CD4-positive, alpha-beta T cell treated with Interleukin-10 for 1 hour (primary cell): ENCODE results near the gene NF1.
A peak's percentile ranks its signal among the peaks of the same experiment; 100 is the strongest.

Experiments
- DNase-seq: peaks from one replicate; pipeline ENCODE4 v3.0.0-alpha.2; 2020

The NF1 gene

DNA sequence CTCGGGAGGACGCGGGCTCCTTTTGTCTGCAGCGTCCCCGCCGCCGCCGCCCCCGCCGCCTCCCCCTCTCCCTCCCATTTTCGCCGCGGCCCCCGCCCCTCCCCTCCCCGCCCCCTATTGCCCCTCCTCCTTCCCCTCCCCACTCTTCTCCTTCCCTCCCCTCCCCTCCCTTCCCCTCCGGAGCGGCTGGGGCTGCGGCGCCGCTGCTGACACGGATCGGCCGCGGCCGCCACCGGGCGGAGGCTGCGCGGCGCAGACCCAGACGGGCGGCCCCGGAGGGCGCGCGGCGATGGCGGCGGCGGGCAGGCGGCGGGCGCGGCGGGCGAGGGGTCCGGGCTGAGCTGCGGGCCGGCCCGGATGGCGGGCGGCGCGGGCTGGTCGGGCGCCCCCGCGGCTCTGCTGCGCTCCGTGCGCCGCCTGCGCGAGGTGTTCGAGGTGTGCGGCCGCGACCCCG is 296.7 kb downstream of the NF1 start, which contains the start of gene RAB11FIP4:
Gene RAB11FIP4, plus strand, starts transcription at position 180 of the 454 bp plus-strand sequence. Its CDS starts 178 bp downstream, at position 358.
- DNase-seq: peak; percentile 17

DNA sequence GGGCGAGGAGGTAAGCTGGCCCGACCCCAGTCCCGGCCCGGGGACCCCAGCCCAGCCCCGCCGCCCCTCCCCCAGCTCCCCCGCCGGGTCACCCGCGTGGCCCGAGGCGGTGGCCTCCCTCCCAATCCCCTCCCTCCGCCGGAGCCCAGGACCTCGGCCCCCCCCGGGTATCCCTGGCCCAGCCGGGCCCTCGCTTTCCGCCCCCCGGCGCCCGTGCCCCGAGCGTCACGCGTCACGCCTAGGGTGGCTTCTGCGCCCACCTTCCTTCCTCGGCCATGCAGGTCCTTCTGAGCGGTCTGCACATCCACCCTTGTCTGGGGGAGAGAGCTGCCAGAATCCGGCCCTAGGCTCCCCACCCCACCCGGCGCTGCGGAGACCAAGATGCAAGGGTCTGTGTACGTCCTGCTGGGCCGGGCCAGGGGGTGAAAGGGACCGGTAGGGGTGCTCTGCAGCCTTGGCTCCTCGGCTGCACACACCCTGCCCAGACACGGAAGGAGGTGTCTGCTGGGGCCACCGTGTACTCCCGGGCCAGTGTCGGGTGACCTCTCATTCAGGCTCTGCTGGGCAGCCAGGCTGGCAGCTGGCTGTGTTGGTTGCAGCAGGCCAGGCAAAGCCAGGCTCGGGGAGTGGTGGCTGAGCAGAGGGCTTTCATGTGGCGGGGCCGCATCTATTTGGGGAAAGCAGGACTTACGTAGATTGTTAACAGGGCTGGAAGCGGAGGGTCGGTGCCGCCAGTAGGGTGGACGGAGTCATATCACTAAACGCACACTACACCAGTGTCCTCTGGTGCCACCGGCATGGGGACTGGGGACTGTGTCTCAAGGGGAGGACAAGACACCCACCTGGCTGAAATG is 297.5 kb downstream of the NF1 start:
- DNase-seq: no peak

DNA sequence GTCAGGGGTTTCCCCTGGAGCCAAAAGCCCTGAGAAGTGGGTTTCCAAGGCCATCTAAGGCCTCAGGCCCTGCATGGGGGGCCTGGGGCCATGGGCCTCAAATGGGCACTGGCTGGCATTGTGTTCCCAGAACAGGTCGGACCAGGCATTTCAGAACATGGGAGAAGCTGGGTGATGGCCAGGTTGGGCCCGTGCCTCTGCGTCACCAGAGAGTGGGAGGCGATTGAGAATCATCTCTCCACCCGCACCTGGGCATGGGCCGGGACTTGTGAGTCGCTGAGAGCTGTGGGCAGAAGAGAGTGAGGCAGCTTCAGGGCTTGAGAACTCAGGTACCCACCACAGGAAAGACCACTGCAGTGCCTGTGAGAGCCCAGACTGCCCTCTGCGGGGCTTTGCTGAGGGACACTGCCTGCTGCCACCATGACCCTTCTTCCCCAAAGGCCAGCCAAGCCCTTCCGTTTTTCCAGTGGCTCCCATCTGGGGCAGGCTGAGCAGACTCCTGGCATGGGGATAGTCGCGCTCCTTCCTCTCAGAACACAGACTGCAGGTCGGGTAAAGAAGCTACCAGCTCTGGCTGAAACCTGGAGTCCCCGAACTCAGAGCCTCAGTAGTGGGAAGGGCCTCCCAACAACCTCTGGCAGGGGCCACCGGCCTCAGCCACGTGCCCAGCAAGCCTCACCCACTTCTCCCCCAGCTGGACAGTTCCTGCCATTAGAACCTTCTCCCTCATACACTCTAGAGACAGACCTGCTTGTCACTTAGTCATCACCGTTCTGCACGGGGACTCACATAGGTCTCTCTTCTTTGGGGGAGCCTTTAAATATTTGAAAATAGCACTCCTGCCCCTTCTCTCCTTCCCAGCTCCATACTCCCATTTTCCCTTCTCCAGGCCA is 298.3 kb downstream of the NF1 start:
- DNase-seq: no peak

DNA sequence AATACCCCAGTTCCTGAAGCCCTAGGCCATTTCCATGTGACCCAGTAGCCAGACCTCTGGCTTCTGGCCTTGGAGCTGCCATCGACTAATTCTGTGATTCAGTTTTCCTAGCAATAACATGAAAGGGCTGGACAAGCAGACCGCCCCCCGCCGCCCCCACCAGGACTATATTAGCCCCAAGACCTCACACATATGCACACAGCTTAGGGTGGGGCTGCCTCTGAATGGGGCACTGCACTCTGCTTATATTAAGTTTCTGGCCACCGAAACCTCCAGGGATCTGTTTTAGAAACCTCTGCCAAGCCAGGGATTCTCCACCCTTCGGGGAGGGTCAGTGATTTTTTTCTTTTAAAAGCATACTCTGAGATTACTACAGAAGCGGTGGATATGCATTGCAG is 299.0 kb downstream of the NF1 start:
- no peak for DNase-seq

DNA sequence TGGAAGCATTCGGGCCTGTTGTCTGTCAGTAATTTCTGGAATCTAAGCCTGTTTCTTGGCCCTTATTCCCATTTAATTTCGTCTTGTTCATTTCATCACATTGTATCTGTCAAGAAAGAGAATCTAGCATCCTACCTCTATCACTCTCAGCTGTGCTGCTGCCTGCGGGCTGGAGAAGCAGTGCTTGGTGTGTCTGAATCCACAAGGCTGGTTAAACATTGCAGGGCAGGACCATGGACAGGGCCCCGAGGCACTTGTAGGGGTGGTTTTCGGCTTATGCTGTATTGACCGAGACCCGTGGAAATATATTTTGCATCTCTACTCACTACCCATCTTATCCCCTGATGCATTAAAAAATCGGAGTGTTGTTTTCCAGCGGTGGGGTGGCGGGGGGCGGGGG is 299.8 kb downstream of the NF1 start:
- peak; percentile 19 for DNase-seq

DNA sequence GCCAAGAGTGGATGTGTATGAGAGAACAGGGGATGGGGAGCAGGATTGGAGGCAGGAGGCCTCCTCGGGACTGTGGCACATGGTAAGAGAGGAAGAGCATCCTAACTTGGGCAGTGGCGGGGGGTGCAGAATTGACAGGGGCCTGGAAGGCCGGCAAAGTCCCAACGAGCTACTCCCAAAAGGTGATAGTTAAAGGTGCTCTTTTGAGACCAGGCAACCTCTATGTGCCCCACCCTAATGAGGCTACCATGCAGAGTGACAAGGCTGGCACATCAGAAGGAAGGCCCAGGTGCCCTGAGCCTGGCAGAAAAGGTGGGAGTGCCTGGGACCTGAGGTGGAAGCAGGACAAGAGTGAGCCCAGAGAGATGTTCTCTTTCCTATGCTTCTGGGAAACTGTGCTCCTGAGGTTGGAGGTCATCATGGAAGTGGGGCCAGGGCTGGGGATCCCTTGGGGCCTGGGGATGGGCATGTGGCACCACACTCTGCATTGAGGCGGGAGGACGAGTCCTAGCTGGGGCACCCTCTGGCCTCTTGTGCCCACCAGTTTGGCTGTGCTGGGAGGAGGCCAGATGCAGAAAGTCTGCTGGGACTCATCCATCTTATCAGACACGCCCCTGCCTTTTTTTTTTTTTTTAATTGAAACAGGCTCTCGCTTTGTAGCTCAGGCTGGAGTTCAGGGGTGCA is 302.6 kb downstream of the NF1 start:
- no peak for DNase-seq

DNA sequence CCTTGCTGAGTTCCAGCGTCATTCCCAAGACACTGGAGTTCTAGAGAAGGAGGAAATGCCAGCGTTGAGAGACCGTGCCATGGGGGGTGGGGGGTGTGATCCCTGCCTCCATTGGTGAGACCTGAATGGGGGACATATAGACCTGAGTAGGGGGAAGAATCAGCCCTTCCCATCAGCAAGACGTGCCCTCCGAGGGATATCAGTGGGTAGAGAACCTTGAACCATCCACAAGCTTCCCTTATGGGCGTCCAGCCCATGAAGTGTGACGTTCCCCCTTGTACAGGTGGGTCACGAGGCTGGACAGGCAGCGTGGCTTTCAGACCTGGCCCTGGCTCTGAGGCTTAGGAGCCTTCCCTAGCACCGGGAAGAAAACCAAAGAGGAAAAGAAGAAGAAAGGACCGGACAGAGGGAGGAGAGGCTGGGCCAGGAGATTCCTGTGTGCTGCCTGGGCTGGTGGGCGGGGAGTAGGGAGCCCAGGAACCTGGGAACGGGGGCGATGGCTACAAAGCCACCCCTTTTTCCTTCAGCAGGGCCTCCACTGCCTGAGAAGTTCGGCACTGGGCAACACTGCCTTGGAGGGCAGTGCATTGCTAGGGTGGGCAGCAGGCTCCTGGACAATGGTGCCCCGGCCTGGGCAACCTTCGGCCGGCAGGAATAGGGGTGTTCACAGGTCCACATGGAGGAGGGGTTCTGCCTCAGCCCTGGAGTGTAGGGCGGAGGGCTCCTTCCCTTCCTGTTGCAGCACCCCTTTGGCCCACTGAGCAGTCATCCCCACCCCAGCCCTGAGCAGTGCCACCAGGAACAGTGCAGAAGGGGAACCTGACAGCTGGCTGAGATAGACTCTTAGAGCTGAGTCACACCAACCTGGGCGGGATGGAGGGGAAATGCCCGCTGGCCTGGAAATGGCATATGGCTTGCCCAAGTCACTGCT is 303.9 kb downstream of the NF1 start:
- no peak for DNase-seq

DNA sequence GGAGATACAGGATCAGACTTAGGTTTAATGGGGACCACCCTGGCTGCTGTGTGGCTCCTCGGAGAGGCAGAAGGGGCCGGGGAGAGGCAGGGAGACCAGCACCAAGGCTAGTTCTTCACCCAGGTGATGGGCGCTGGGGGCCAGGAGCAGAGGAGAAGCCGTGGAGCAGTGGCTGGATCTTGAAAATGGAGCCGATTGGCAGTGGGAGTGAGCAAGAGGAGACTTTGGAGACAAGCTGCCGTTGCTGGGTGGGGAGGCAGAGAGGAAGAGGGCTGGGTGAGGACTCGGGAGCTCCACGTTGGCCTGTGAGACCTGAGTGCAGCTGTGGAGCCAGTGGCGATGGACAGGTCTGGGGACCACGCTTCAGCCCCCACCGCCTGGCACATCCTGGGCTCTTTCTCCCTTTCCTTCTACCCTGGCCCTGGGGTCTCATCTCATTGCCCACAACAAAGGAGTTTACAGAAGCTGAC is 305.7 kb downstream of the NF1 start:
- no peak for DNase-seq

DNA sequence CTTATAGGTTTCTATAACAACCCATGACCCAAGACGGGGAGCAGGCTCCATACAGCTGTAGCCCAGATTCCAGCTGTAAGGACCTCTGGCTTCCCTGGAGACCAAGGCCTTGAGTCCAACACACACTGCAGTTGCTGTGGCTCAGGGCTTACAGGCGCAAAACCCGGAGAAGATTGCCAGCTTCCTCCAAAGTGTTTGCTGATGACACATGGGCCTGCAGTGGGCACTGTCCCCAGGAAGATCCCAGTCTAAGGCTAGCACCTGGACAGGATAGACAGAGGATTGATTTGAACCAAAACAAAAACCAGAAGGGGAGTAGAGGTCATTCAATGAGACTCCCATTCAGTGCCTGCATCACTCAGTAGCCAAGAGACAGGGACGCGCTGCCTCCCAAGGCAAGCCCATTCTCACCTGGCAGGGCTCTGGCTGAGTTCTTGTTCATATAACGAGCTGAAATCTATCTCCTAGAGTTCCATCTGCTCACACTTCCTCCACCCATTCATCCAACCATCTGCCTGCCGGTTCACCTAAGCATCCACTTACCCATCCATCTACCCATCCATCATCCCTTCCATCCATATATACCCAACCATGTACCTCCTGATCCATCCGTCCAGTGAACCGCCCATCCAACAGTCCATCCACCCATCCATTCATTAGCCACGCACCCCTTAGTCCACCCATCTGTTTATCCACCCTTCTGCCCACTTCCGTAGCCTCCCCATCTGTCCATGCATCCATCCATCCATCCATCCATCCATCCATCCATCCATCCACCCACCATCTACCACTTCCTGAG is 306.9 kb downstream of the NF1 start:
- no peak for DNase-seq

- DNase-seq: no peak
Measured at GRCh38 chr17:31404028-31404949, 309.5 kb downstream of the NF1 start.

GRCh38 chr17:31405890-31406371 is 311.2 kb downstream of the NF1 start:
- no peak for DNase-seq

GRCh38 chr17:31408586-31408985 is 313.8 kb downstream of the NF1 start:
- DNase-seq: no peak

- DNase-seq: no peak
Measured at GRCh38 chr17:31411707-31412285, 317.0 kb downstream of the NF1 start.

- no peak for DNase-seq
Measured at GRCh38 chr17:31412511-31412910, 317.7 kb downstream of the NF1 start.

- DNase-seq: no peak
Measured at GRCh38 chr17:31413081-31413799, 318.5 kb downstream of the NF1 start.

DNA sequence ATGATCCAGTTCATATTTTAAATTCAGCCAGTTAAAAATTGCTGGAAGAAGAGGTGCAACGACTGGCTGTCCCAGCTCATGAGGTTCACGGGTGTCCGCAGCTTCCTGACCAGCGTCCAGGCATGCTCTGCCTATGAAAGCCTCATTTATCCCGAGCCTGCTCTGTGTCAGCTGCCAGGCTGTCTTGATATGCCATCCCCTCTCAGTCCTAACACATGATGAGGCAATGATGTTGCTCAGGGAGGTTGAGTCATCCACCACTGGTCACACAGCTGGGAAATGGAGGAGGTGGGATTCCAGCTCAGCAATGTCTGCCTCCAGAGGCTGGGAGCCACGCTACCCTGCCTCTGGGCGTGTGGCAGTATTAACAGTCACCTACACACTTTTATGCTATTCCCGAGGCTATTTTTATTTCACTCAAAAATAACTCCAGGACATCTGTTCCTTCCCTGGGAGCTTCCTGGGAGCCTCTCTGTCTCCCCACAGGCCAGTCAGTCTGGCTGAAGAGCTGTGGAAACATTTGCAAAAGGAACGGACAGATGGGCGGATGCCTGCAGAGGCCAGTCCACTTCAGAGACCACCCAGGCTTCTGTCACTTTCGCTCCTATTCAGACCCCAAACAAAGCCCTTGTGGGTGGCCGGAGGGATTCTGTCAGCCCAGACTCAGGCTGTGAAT is 319.2 kb downstream of the NF1 start:
- DNase-seq: no peak

GRCh38 chr17:31414550-31414918 is 319.8 kb downstream of the NF1 start:
- no peak for DNase-seq

DNA sequence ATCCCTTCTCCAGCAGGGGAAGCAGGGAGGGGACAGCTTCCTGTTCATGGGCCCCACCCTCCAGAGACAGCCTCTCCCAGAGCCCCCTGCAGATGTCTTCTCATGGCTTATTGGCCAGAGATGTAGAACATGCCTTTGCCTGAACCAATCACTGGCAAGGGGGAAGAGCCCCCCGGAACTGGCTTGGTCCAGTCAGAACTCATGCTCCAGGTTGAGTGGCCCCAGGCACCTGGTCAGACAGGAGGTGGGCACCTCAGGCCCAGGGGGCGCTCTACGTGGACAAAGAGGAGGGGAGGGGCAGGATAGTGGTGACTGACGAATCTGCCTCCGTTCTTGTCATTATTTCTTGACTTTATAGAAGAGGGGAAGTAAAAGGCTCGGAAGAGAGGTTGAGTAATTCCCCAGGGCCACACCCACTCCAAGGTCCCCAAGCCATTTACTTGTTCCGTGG is 320.3 kb downstream of the NF1 start:
- DNase-seq: no peak
